GM12878 (cell line): ENCODE results near the gene NR3C1. TPM values are rescaled to one million over a fixed set of nuclear protein-coding genes. Genes with fewer than 3 reads are reported as not detected.

ENCODE experiments used
- ATAC-seq: fragments of 200-7000 bp; cut with Tn5 transposase; 3 replicates; pipeline ENCODE4 v1.9.1; 2020; ENCODE audit warnings: mild to moderate bottlenecking, moderate library complexity
- BruUV-seq: library from RNA; stranded (reverse); fragments of 400-500 nt; replicated peaks from 2 replicates; lab custom pipeline; 2021; lab: Mats Ljungman, UMichigan
- CTCF ChIA-PET: fragments of 300-600 bp; sonication (Branson Sonifier 250); formaldehyde crosslinking; extraction: SDS; loops from one replicate; lab custom pipeline; 2021; ENCODE audit warnings: inconsistent platforms; lab: Yijun Ruan, JAX
- POLR2A ChIA-PET: fragments of 350-600 bp; formaldehyde crosslinking; extraction: SDS; loops from one replicate; lab custom pipeline; 2021; ENCODE audit warnings: inconsistent platforms; lab: Charles Lee
- RAD21 ChIA-PET: fragments of 300-600 bp; sonication (Branson Sonifier 250); formaldehyde crosslinking; loops from one replicate; lab custom pipeline; 2023; ENCODE audit warnings: antibody characterized with exemption; ENCODE audit not compliant: unreplicated experiment; lab: Charles Lee
- SMC1A ChIA-PET: fragments of 300-600 bp; sonication (Branson Sonifier 250); formaldehyde crosslinking; loops from one replicate; lab custom pipeline; 2023; ENCODE audit not compliant: unreplicated experiment, uncharacterized antibody; lab: Charles Lee
- DNase-seq: peaks from one replicate; pipeline ENCODE4 v3.0.0-alpha.2; 2011; ENCODE audit warnings: low read depth, low spot score
- FAIRE-seq: peaks from 3 replicates; lab custom pipeline; 2011; peaks lifted over from hg19 to GRCh38; lab: Jason Lieb, UNC
- H2AFZ ChIP-seq: 2 replicates; pipeline ENCODE4 v1.6.0; 2011; ENCODE audit warnings: low read depth, low read length, control low read depth; ENCODE audit not compliant: control insufficient read depth
- H3K27ac ChIP-seq: 2 replicates; pipeline ENCODE4 v1.5.1; 2011; ENCODE audit warnings: control low read depth; ENCODE audit not compliant: control insufficient read depth, insufficient read depth
- H3K27me3 ChIP-seq, 2 experiments: replicated peaks in 1 of 2; 2 replicates each; pipeline versions ENCODE4 v1.6.0 to v1.6.1; 2011; ENCODE audit warnings: low read length in 1 of 2; ENCODE audit not compliant: control insufficient read depth in 2 of 2, insufficient read depth in 2 of 2
- H3K36me3 ChIP-seq, 2 experiments: 2 replicates each; pipeline ENCODE4 v1.5.1; 2011; ENCODE audit warnings: low read length in 1 of 2; ENCODE audit not compliant: control insufficient read depth in 2 of 2, insufficient read depth in 2 of 2
- H3K4me1 ChIP-seq: 2 replicates; pipeline ENCODE4 v1.6.1; 2011; ENCODE audit warnings: mild to moderate bottlenecking, low read length, moderate library complexity, mixed read lengths; ENCODE audit not compliant: control insufficient read depth, insufficient read depth
- H3K4me2 ChIP-seq: 2 replicates; pipeline ENCODE4 v1.6.0; 2011; ENCODE audit warnings: control low read depth; ENCODE audit not compliant: control insufficient read depth, insufficient read depth
- H3K4me3 ChIP-seq: fragments of 200-600 bp; sonication (generic); 2 replicates; pipeline ENCODE4 v1.5.1; 2016
- H3K79me2 ChIP-seq: 2 replicates; pipeline ENCODE4 v1.6.0; 2011; ENCODE audit warnings: low read length; ENCODE audit not compliant: control insufficient read depth, insufficient read depth
- H3K9ac ChIP-seq: 2 replicates; pipeline ENCODE4 v1.8.0; 2011; ENCODE audit warnings: low read length, control low read depth, mixed read lengths; ENCODE audit not compliant: control insufficient read depth, insufficient read depth
- H3K9me3 ChIP-seq: replicated peaks from 3 replicates; pipeline ENCODE4 v1.5.1; 2011; ENCODE audit warnings: mild to moderate bottlenecking, low read length; ENCODE audit not compliant: control insufficient read depth, insufficient read depth
- H4K20me1 ChIP-seq: 2 replicates; pipeline ENCODE4 v1.6.0; 2011; ENCODE audit not compliant: control insufficient read depth, insufficient read depth
- BHLHE40 ChIP-seq, 2 experiments: fragments of 450-650 bp in 1 of 2; IDR thresholded peaks; 2 replicates each; pipeline ENCODE4 v1.6.1; 2011 to 2017; ENCODE audit warnings: low read depth in 2 of 2, borderline replicate concordance in 1 of 2, improper control_type of control experiment in 1 of 2, low read length in 1 of 2, mild to moderate bottlenecking in 1 of 2
- ESRRA ChIP-seq: IDR thresholded peaks from 2 replicates; pipeline ENCODE4 v1.6.1; 2012; ENCODE audit warnings: mild to moderate bottlenecking, low read length, improper control_type of control experiment
- HDAC2 ChIP-seq: fragments of 200-600 bp; sonication (generic); IDR thresholded peaks from 2 replicates; pipeline ENCODE4 v1.6.1; 2017
- RAD51 ChIP-seq: fragments of 450-650 bp; IDR thresholded peaks from 2 replicates; pipeline ENCODE4 v1.6.1; 2016; ENCODE audit warnings: moderate library complexity, mild to moderate bottlenecking, inconsistent platforms
- TAF1 ChIP-seq: IDR thresholded peaks from 2 replicates; pipeline ENCODE4 v1.6.1; 2011; ENCODE audit warnings: mild to moderate bottlenecking, low read depth, low read length, borderline replicate concordance
- WGBS: methylation state at CpG from one replicate; pipeline ENCODE4 v1.1.6; 2016; ENCODE audit warnings: low lambda C conversion rate; ENCODE audit not compliant: insufficient replicate concordance, insufficient coverage; ENCODE audit errors: missing lambda C conversion rate; 5-methylcytosine and 5-hydroxymethylcytosine counted together
- in situ Hi-C: fragments of 300-500 bp; cut with MboI; formaldehyde crosslinking; loops from 9 replicates; pipeline ENCODE4 v1.14.3; 2018; ENCODE audit warnings: mixed read lengths
- intact Hi-C: fragments of 100-400 bp; cut with micrococcal nuclease; formaldehyde crosslinking; loops from one replicate; pipeline ENCODE4 v1.14.2; 2022; ENCODE audit not compliant: unreplicated experiment
- polyA plus RNA-seq, 11 experiments: library from polyadenylated mRNA; depleted of rRNA in 4 of 11; unstranded in 6 of 11; stranded (reverse) in 5 of 11; fragments of >200 nt; fragmentation: Nextera tagmentation in 4 of 11; fragmentation: Illumina TruSeq in 1 of 11; extraction: Ambion mirVana in 4 of 11; extraction: Trizol in 1 of 11; gene quantifications; 1 replicate in 1 of 11; 2 replicates in 10 of 11; pipeline versions ENCODE4 v1.2.1 to v1.2.3, GENCODE V29; 2011 to 2016; ENCODE audit warnings: inconsistent platforms in 2 of 11, missing spikeins in 2 of 11, low read depth in 1 of 11
- total RNA-seq, 4 experiments: library from RNA; depleted of rRNA in 3 of 4; stranded (reverse); fragments of >200 nt in 3 of 4; fragmentation: Illumina TruSeq in 1 of 4; extraction: Trizol in 1 of 4; gene quantifications; 2 replicates each; pipeline versions ENCODE4 v1.2.1 to v1.2.3, GENCODE V29; 2013 to 2021
- TF ChIP-seq, protein P1 (sequence below): fragments of 450-650 bp; IDR thresholded peaks from 2 replicates; pipeline ENCODE4 v1.6.1; 2016; ENCODE audit warnings: mild to moderate bottlenecking, moderate library complexity, borderline replicate concordance
- TF ChIP-seq, protein P2 (sequence below): IDR thresholded peaks from 2 replicates; pipeline ENCODE4 v1.6.1; 2012; ENCODE audit warnings: low read depth, low read length, improper control_type of control experiment

NR3C1 gene
- total and polyA plus RNA-seq, 10 of the 15 experiments (the other 5 are each of a cell fraction or from before 2014, with no cell fraction given), result 49.7 to 141 (median 109) TPM

DNA sequence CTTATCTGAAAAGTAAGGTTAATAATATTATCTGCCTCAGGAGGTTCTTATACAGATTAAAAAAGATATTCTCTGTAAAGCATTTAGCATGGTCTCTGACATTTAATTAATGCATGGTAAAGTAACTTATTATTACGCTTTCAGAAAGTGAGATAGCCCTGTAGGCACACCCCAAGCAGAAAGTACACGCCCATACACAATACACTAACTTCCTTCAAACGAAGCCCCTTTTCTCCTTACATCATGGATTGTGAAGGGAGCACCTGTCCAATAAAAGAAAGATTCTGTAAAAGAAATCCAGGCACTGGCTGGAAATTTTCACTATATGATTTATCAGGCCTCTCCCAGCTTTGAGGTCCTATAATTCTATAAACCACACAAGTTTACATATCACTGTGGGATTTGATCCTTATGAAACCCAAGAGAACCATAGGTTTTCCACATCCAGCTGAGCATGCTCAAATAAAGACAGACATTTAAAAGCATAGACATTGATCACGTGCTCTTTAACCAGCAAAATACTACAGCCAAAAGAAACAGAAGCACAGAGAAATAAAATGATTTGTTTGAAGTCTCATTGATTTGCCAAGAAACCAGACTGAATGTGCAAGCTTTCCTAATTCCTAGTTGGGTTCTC, 14.1 kb upstream of the NR3C1 start:
- Histone ChIP-seq H3K4me2 (peak overlapping the region; percentile 81), H2AFZ (no peak overlapping the region), H3K27ac (peak overlapping the region; percentile 59), H4K20me1 (no peaks in the 10 kb centered on the region), H3K9ac (no peak overlapping the region), H3K4me3 (no peak overlapping the region), H3K36me3 (peaks cover 0 to 2% of the 10 kb centered on the region in 2 experiments; a peak in 1 of 4 replicates), H3K27me3 (no peaks in the 10 kb centered on the region), H3K4me1 (peaks cover 43% of the 10 kb centered on the region), H3K79me2 (peaks cover 29% of the 10 kb centered on the region), H3K9me3 (no peaks in the 10 kb centered on the region; the same call in 2 of the 3 replicates)
- ChIA-PET POLR2A (interaction anchor here (0.6 to 10.7 kb wide), 8 partner anchors 9 to 1867 kb away, joined by 3 to 138 read pairs (median 4); no protein-coding TSS in a partner anchor), RAD21 (interaction anchor here (0.7 to 13.1 kb wide), 9 partner anchors 9 to 407 kb away, joined by 3 to 187 read pairs (median 4); partner anchors contain the start of gene NR3C1), CTCF (interaction anchor here (1.2 to 1.7 kb wide), 5 partner anchors 17 to 485 kb away, joined by 3 to 5 read pairs (median 3); no protein-coding TSS in a partner anchor), SMC1A (interaction anchor here (0.9 to 15.1 kb wide), 6 partner anchors 8 to 409 kb away, joined by 3 to 260 read pairs (median 3); no protein-coding TSS in a partner anchor)
- no peak for FAIRE-seq
- DNase-seq, result no peak
- TF ChIP-seq RAD51 (peak; percentile 65; the same call in 1 of the 2 replicates), TAF1 (no peak), HDAC2 (no peak), BHLHE40 (IDR thresholded peaks at IDR 0.05; ENCODE audit: borderline replicate concordance in 1 of 2, low read depth in 2 of 2, low read length in 1 of 2) (no peak), ESRRA (no peak)
- TF ChIP-seq, protein P1, sequence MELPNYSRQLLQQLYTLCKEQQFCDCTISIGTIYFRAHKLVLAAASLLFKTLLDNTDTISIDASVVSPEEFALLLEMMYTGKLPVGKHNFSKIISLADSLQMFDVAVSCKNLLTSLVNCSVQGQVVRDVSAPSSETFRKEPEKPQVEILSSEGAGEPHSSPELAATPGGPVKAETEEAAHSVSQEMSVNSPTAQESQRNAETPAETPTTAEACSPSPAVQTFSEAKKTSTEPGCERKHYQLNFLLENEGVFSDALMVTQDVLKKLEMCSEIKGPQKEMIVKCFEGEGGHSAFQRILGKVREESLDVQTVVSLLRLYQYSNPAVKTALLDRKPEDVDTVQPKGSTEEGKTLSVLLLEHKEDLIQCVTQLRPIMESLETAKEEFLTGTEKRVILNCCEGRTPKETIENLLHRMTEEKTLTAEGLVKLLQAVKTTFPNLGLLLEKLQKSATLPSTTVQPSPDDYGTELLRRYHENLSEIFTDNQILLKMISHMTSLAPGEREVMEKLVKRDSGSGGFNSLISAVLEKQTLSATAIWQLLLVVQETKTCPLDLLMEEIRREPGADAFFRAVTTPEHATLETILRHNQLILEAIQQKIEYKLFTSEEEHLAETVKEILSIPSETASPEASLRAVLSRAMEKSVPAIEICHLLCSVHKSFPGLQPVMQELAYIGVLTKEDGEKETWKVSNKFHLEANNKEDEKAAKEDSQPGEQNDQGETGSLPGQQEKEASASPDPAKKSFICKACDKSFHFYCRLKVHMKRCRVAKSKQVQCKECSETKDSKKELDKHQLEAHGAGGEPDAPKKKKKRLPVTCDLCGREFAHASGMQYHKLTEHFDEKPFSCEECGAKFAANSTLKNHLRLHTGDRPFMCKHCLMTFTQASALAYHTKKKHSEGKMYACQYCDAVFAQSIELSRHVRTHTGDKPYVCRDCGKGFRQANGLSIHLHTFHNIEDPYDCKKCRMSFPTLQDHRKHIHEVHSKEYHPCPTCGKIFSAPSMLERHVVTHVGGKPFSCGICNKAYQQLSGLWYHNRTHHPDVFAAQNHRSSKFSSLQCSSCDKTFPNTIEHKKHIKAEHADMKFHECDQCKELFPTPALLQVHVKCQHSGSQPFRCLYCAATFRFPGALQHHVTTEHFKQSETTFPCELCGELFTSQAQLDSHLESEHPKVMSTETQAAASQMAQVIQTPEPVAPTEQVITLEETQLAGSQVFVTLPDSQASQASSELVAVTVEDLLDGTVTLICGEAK, result no peak
- TF ChIP-seq, protein P2, sequence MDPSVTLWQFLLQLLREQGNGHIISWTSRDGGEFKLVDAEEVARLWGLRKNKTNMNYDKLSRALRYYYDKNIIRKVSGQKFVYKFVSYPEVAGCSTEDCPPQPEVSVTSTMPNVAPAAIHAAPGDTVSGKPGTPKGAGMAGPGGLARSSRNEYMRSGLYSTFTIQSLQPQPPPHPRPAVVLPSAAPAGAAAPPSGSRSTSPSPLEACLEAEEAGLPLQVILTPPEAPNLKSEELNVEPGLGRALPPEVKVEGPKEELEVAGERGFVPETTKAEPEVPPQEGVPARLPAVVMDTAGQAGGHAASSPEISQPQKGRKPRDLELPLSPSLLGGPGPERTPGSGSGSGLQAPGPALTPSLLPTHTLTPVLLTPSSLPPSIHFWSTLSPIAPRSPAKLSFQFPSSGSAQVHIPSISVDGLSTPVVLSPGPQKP, result no peak
- no TSS peak for BruUV-seq
- intact Hi-C loops (loop anchor here (2.0 kb wide), 1 partner anchor 15 kb away; no protein-coding TSS in a partner anchor), in situ Hi-C loops (no loop called here)
- 0 out of 3 replicates have a peak, but pooled peaks have one; percentile 11 for ATAC-seq
- WGBS, result 53% methylated on average over 4 of the region's 4 CpGs
